GM18502 (cell line): Measurements from ENCODE around the gene POLR2J.
A peak's percentile ranks its signal among the peaks of the same experiment; 100 is the strongest.
"Not testable (repeated sequence)": the region's sequence is repeated elsewhere in the genome, so short reads cannot be mapped to it uniquely, and the experiment has no call there.

ENCODE experiments used
- ATAC-seq: cut with Tn5 transposase; IDR thresholded peaks from one replicate; pipeline ENCODE4 v1.9.1; 2021; ENCODE audit warnings: mild to moderate bottlenecking; ENCODE audit not compliant: unreplicated experiment, poor library complexity

Gene POLR2J

GRCh38 chr7:102496861-102497260 is 18.1 kb upstream of the POLR2J start:
- ATAC-seq: not testable (repeated sequence)

GRCh38 chr7:102494473-102495149 is 15.9 kb upstream of the POLR2J start:
- peak; percentile 66 for ATAC-seq

- not testable (repeated sequence) for ATAC-seq
Observed at GRCh38 chr7:102494026-102494425, 15.3 kb upstream of the POLR2J start.

- peak; percentile 35 for ATAC-seq
Observed at GRCh38 chr7:102493220-102493935, 14.7 kb upstream of the POLR2J start.

- ATAC-seq: peak; percentile 62
Observed at GRCh38 chr7:102490529-102491075, 11.9 kb upstream of the POLR2J start.

GRCh38 chr7:102484317-102484716 is 5.6 kb upstream of the POLR2J start:
- ATAC-seq: not testable (repeated sequence)

GRCh38 chr7:102481962-102482361 is 3.2 kb upstream of the POLR2J start:
- ATAC-seq: not testable (repeated sequence)

GRCh38 chr7:102479982-102480637 is 1.4 kb upstream of the POLR2J start:
- ATAC-seq: not testable (repeated sequence)

GRCh38 chr7:102479209-102479584 is 475 bp upstream of the POLR2J start:
- ATAC-seq: peak; percentile 39

GRCh38 chr7:102474736-102475435 is 3.8 kb downstream of the POLR2J start:
- not testable (repeated sequence) for ATAC-seq

- ATAC-seq: not testable (repeated sequence)
Observed at GRCh38 chr7:102474116-102474515, 4.6 kb downstream of the POLR2J start.

- ATAC-seq: no peak
Observed at GRCh38 chr7:102473271-102473991, 5.3 kb downstream of the POLR2J start.

- ATAC-seq: no peak
Observed at GRCh38 chr7:102472126-102473041, 6.3 kb downstream of the POLR2J start.

GRCh38 chr7:102471791-102472125 is 7.0 kb downstream of the POLR2J start:
- ATAC-seq: no peak

GRCh38 chr7:102469972-102470825 is 8.5 kb downstream of the POLR2J start:
- no peak for ATAC-seq

GRCh38 chr7:102469351-102469971 is 9.3 kb downstream of the POLR2J start:
- no peak for ATAC-seq

GRCh38 chr7:102468478-102469350 is 10.0 kb downstream of the POLR2J start:
- no peak for ATAC-seq
